Hepatocyte (in vitro differentiated cells): Measurements from ENCODE around the gene CCNA1. TPM values are rescaled to one million over a fixed set of nuclear protein-coding genes. Genes with fewer than 3 reads are reported as not detected.

Experiments used
- DNase-seq: peaks from one replicate; pipeline ENCODE4 v3.0.0-alpha.2; 2016; ENCODE audit warnings: low spot score
- H2AFZ ChIP-seq: fragments of 200-600 bp; sonication (generic); 2 replicates; pipeline ENCODE4 v1.6.0; 2016; ENCODE audit warnings: antibody characterized with exemption, mild to moderate bottlenecking
- H3K27ac ChIP-seq: fragments of 200-600 bp; sonication (generic); 2 replicates; pipeline ENCODE4 v1.5.1; 2016; ENCODE audit warnings: mild to moderate bottlenecking
- H3K27me3 ChIP-seq: fragments of 200-600 bp; sonication (generic); 2 replicates; pipeline ENCODE4 v1.6.1; 2016
- H3K36me3 ChIP-seq: fragments of 200-600 bp; sonication (generic); replicated peaks from 2 replicates; pipeline ENCODE4 v1.5.1; 2016; ENCODE audit warnings: low read depth; ENCODE audit not compliant: insufficient read depth
- H3K4me1 ChIP-seq: fragments of 200-600 bp; sonication (generic); 2 replicates; pipeline ENCODE4 v1.5.1; 2016; ENCODE audit warnings: mild to moderate bottlenecking, moderate library complexity; ENCODE audit not compliant: insufficient read depth
- H3K4me2 ChIP-seq: fragments of 200-600 bp; sonication (generic); 2 replicates; pipeline ENCODE4 v1.6.0; 2016
- H3K4me3 ChIP-seq: fragments of 200-600 bp; sonication (generic); 2 replicates; pipeline ENCODE4 v1.5.1; 2016; ENCODE audit warnings: mild to moderate bottlenecking
- H3K79me2 ChIP-seq: fragments of 200-600 bp; sonication (generic); 2 replicates; pipeline ENCODE4 v1.6.0; 2017; ENCODE audit warnings: mild to moderate bottlenecking
- H3K9me2 ChIP-seq: fragments of 200-600 bp; sonication (generic); replicated peaks from 2 replicates; pipeline ENCODE4 v1.6.0; 2017; ENCODE audit warnings: mild to moderate bottlenecking; ENCODE audit not compliant: insufficient read depth
- H3K9me3 ChIP-seq: fragments of 200-600 bp; sonication (generic); 2 replicates; pipeline ENCODE4 v1.5.1; 2016; ENCODE audit warnings: low read depth, mild to moderate bottlenecking
- H4K20me1 ChIP-seq: fragments of 200-600 bp; sonication (generic); 2 replicates; pipeline ENCODE4 v1.6.0; 2016; ENCODE audit warnings: mild to moderate bottlenecking; ENCODE audit not compliant: insufficient read depth, poor library complexity, severe bottlenecking
- EZH2 ChIP-seq: fragments of 200-600 bp; sonication (generic); IDR thresholded peaks from 2 replicates; pipeline ENCODE4 v1.6.1; 2016; ENCODE audit warnings: antibody characterized with exemption, mild to moderate bottlenecking, borderline replicate concordance
- EZH2phosphoT487 ChIP-seq: fragments of 200-600 bp; sonication (generic); IDR thresholded peaks from one replicate; pipeline ENCODE4 v1.6.1; 2018; ENCODE audit warnings: antibody characterized with exemption, mild to moderate bottlenecking, low read depth, moderate library complexity; ENCODE audit not compliant: unreplicated experiment, severe bottlenecking
- WGBS: methylation state at CpG from one replicate; pipeline ENCODE4 v1.1.6; 2016; ENCODE audit warnings: low lambda C conversion rate; ENCODE audit errors: missing lambda C conversion rate; 5-methylcytosine and 5-hydroxymethylcytosine counted together
- polyA plus RNA-seq: library from polyadenylated mRNA; unstranded; fragments of >200 nt; fragmentation: Nextera tagmentation; extraction: Ambion mirVana; gene quantifications from 2 replicates; pipeline ENCODE4 v1.2.1, GENCODE V29; 2016
- total RNA-seq: library from RNA; depleted of rRNA; stranded (reverse); fragments of >200 nt; gene quantifications from 2 replicates; pipeline ENCODE4 v1.2.3, GENCODE V29; 2014
- TF ChIP-seq, protein P1 (sequence below): fragments of 200-600 bp; sonication (generic); IDR thresholded peaks from 2 replicates; pipeline ENCODE4 v1.5.1; 2016; ENCODE audit warnings: antibody characterized with exemption, mild to moderate bottlenecking; ENCODE audit not compliant: poor library complexity

Gene CCNA1
- total and polyA plus RNA-seq, 2 experiments from 2014 or later = 0.47 to 0.83 TPM

DNA sequence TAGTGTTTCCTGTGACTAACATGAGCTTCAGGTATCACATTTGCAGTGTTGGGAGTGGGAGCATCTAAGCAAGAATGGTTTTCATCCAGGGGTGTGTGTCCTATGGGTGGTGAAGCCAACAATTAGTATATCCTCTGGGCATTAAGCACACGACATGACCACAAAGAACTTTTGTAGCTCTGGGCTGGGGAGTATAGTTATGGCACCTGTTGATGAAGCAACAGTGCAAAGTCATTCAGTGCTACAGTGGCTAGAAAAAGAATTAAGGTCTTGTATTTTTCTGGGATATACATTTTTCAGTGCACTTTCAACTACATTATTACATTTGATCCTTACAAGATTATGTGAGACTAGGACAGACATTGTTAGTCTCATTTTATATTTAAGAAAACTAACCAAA lies 21.8 kb downstream of the CCNA1 start:
- no peaks in the 10 kb centered on the region for H3K79me2 ChIP-seq
- TF ChIP-seq EZH2 = no peak
- no peak for TF ChIP-seq EZH2phosphoT487
- TF ChIP-seq, protein P1, sequence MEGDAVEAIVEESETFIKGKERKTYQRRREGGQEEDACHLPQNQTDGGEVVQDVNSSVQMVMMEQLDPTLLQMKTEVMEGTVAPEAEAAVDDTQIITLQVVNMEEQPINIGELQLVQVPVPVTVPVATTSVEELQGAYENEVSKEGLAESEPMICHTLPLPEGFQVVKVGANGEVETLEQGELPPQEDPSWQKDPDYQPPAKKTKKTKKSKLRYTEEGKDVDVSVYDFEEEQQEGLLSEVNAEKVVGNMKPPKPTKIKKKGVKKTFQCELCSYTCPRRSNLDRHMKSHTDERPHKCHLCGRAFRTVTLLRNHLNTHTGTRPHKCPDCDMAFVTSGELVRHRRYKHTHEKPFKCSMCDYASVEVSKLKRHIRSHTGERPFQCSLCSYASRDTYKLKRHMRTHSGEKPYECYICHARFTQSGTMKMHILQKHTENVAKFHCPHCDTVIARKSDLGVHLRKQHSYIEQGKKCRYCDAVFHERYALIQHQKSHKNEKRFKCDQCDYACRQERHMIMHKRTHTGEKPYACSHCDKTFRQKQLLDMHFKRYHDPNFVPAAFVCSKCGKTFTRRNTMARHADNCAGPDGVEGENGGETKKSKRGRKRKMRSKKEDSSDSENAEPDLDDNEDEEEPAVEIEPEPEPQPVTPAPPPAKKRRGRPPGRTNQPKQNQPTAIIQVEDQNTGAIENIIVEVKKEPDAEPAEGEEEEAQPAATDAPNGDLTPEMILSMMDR = no peak
- H4K20me1 ChIP-seq = no peaks in the 10 kb centered on the region
- no peak overlapping the region for H3K4me2 ChIP-seq
- H2AFZ ChIP-seq = no peak overlapping the region
- no peaks in the 10 kb centered on the region for H3K36me3 ChIP-seq
- H3K27me3 ChIP-seq = no peaks in the 10 kb centered on the region
- H3K9me3 ChIP-seq = no peaks in the 10 kb centered on the region
- no peaks in the 10 kb centered on the region for H3K4me1 ChIP-seq
- WGBS = 87% methylated on average over 1 of the region's 1 CpG
- H3K27ac ChIP-seq = no peak overlapping the region
- H3K9me2 ChIP-seq = no peaks in the 10 kb centered on the region
- H3K4me3 ChIP-seq = no peak overlapping the region
- DNase-seq = no peak

DNA sequence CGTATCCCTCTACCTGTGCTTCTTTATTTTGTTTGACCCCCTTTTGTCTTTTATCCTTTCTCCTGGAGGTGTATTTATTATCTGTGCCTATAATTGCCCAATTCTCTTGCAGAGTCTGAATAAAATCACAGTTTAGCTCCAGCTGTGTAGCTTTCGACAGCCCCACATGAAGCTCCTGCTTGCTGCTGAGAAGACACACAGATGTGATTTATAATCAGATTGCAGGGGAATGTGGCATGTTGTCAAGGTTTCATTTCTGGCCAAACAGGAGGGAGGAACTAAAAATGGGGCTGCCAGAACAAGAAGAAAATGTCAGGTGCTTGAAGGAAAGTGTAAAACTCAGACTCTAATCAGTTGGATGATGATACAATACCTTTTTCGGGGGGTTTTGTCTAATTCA lies 22.7 kb downstream of the CCNA1 start:
- Histone ChIP-seq H3K27me3 (no peaks in the 10 kb centered on the region), H3K36me3 (no peaks in the 10 kb centered on the region), H3K9me2 (no peaks in the 10 kb centered on the region), H3K4me3 (no peak overlapping the region), H3K9me3 (no peaks in the 10 kb centered on the region), H3K79me2 (no peaks in the 10 kb centered on the region), H2AFZ (no peak overlapping the region), H3K27ac (no peak overlapping the region), H4K20me1 (no peaks in the 10 kb centered on the region), H3K4me1 (no peaks in the 10 kb centered on the region), H3K4me2 (no peak overlapping the region)
- no peak for DNase-seq
- WGBS = 82% methylated on average over 3 of the region's 3 CpGs
- TF ChIP-seq EZH2phosphoT487 (no peak), EZH2 (no peak)
- TF ChIP-seq, protein P1 = no peak

DNA sequence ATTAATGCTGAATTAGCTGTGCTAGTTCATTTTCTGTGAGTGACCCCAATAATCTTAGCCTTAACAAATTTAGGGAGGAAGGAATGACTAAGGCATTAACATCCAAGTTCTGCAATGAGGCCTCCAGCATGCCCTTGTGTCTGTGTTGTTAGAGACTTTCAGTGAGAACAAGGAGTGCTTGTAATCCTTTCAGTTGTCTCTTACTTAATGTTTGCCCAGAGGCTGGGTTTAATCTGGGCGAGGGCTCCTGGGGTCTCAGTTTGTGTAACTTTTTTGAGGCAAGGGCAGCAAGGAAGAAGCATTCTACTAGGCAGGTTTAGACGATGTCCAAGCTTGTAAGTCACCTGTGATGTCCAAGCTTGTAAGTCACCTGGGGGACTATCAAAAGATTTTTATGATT lies 24.3 kb downstream of the CCNA1 start:
- no peaks in the 10 kb centered on the region for H3K9me2 ChIP-seq
- H3K36me3 ChIP-seq = no peaks in the 10 kb centered on the region
- no peaks in the 10 kb centered on the region for H4K20me1 ChIP-seq
- H2AFZ ChIP-seq = no peak overlapping the region
- no peaks in the 10 kb centered on the region for H3K4me1 ChIP-seq
- H3K27ac ChIP-seq = no peak overlapping the region
- no peak for DNase-seq
- H3K27me3 ChIP-seq = no peaks in the 10 kb centered on the region
- no peak overlapping the region for H3K4me3 ChIP-seq
- no peaks in the 10 kb centered on the region for H3K79me2 ChIP-seq
- H3K9me3 ChIP-seq = no peaks in the 10 kb centered on the region
- 48% methylated on average over 2 of the region's 2 CpGs for WGBS
- TF ChIP-seq EZH2 = no peak
- TF ChIP-seq, protein P1 = no peak
- no peak for TF ChIP-seq EZH2phosphoT487
- H3K4me2 ChIP-seq = no peak overlapping the region

- H3K27ac ChIP-seq = no peak overlapping the region
- H4K20me1 ChIP-seq = no peaks in the 10 kb centered on the region
- H3K79me2 ChIP-seq = no peaks in the 10 kb centered on the region
- no peaks in the 10 kb centered on the region for H3K36me3 ChIP-seq
- H3K9me2 ChIP-seq = no peaks in the 10 kb centered on the region
- no peaks in the 10 kb centered on the region for H3K4me1 ChIP-seq
- DNase-seq = no peak
- H3K27me3 ChIP-seq = no peaks in the 10 kb centered on the region
- no peak overlapping the region for H2AFZ ChIP-seq
- no peaks in the 10 kb centered on the region for H3K9me3 ChIP-seq
- no peak overlapping the region for H3K4me3 ChIP-seq
- no peak overlapping the region for H3K4me2 ChIP-seq
- TF ChIP-seq EZH2phosphoT487 = no peak
- no peak for TF ChIP-seq EZH2
- TF ChIP-seq, protein P1 = no peak
Measured at GRCh38 chr13:36461506-36461905, 29.2 kb downstream of the CCNA1 start.
